Stimulated activated CD8-positive, alpha-beta memory T cell treated with anti-CD3 and anti-CD28 coated beads, Interleukin-7, amount 100 ng/mL, for 24 hours (primary cell): ENCODE data around the gene RADIL.
A peak's percentile ranks its signal among the peaks of the same experiment; 100 is the strongest.

Experiments used
- DNase-seq: peaks from one replicate; pipeline ENCODE4 v3.0.0-alpha.2; 2020; ENCODE audit warnings: low read depth

The RADIL gene

DNA sequence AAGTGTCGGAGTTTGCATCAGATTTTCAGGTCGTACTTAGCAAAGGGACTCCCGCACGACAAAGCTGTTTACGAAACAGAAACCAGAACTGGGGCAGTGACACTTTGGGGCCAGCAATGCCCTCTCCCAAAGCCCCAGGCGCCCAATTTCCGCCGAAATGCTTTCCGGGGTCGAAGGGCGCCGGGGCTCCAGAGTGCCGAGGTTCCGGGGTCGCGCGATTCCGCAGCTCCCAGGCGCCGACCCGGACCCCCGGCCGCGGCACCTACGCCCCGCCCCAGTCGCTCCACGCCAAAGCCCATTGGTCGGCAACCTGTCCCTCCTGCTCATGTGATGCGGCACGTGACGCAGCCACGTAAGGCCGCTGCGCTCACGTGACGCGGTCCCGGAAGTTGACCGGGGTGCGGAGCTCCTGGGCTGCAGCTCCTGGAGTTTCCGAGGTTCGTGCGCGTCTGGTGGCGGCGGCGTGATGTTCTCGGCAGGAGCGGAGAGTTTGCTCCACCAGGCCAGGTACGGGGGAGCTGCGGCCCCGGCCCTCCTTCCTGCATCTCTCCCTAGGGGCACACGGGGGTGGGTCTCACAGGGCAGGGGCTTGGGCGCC is 108.2 kb downstream of the RADIL start, which contains the start of gene AP5Z1:
AP5Z1 (plus strand) TSS at position 374 of the 598 bp plus-strand sequence; CDS start at position 467, 93 bp downstream.
- peak; percentile 92 for DNase-seq

DNA sequence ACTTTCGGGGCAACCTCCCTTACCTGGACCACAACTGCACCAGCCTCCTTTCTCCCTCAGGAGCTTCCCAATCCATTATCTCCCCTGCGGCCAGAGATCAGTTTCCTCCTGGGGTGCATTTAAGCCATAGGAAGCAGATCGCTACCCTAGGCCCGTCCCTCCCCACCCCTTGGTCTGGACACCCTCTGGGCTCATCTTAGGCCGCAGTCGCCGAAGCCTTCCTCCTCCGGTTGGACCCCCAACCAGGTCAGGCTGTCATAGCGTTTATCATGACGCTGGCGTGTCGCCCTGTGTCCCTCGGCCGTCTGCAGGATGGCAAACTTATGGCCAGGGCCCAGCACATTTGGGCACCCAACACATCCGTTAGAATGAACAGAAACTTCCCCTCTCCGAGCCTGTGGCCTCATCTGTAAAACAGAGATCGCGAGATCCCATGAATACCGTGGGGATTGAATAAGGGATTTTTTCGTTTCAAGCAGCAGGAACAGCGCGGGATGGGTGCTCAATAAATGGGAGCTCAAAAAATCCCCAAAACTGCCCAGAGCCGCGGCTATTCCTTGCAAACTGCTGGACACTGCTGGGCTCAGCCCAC is 108.8 kb downstream of the RADIL start:
- DNase-seq = no peak

DNA sequence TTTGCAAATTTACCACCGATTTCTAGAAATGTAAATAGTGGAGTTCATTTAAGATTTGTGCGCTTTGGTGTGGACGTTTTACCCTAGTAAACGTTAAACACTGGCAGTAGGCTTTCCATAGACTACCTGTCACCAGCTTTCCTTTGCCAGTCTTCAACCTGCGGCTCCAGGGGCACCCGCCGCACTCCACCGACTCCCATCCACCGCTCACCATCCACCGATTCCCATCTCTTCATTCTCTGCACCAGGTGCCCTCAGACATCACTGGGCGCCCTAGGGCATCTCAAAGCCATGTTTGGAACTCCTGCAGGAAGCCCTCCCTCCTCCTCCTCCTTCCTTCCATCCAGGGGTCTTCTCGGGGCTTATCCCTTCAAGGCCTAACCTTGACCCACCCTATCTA is 109.5 kb downstream of the RADIL start:
- DNase-seq = no peak

DNA sequence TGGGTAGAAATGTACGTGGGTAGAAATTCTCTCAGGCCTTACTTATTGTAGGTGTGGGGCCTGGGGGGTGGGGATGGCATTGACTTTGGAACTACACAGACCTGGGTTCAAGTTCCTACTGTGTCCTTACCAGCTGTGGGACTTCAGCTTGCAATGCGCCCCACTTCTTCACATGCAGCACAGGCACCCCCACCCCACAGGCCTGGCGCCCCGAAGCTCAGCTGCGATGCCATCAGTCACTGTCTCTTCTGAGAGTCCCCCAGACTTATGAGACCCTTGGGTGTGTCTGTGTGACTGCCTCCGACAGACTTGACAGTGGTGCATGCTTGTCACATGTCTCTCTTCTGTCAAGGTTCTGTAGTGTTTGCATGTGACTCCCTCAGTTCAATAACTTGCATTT is 111.2 kb downstream of the RADIL start:
- no peak for DNase-seq

DNA sequence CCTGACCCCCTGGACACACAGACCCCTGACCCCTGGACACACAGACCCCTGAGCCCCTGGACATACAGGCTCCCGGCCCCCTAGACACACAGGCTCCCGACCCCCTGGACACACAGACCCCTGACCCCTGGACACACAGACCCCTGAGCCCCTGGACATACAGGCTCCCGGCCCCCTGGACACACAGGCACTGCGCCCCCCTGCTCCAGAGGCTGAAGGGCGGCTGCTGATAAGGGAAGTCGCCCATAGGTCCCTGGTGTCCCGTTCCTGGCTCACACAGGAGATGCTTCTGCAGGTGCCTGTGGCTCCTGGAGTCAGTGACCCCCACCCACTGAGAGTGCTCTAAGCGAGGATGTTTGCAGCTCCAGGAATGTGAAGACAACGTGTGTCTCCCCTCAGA is 111.8 kb downstream of the RADIL start:
- DNase-seq = no peak

DNA sequence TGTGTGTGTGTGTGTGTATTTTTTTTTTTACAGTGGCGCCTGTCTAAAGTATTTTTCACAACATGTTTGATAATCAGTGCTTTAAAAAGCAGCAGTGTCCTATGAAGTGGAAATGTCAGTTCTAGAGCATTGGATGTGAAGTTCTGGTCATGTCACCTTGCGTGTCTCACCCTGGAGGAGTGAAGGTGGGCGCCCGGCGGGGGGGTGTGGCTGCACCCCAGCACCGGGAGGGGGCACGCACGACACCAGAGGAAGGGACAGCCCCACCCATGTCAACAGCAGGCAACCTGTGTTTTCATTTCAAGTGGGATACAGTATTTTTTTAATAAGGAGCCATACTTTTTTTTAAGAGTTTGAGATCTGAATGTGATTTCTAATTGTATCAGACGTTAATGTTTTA is 112.6 kb downstream of the RADIL start:
- no peak for DNase-seq

DNA sequence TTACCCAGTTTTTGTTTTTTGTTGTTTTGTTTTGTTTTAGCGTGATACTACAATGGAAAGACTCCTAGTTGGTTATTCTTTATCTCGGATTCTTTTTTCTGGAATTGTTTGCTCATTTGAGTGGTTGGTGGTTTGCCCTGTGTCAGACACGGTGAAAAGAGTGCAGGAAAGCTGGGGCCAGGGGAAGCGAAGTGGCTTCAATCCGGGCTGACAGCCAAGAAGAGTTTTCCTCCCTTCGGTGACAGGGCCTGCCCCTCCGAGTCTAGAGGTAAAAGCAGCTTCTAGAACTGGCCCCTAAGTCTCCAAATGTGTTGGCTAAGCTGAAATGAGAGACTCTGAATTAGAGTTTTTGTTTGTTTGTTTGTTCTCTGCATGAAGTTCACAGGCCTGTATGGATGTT is 113.8 kb downstream of the RADIL start:
- no peak for DNase-seq

DNA sequence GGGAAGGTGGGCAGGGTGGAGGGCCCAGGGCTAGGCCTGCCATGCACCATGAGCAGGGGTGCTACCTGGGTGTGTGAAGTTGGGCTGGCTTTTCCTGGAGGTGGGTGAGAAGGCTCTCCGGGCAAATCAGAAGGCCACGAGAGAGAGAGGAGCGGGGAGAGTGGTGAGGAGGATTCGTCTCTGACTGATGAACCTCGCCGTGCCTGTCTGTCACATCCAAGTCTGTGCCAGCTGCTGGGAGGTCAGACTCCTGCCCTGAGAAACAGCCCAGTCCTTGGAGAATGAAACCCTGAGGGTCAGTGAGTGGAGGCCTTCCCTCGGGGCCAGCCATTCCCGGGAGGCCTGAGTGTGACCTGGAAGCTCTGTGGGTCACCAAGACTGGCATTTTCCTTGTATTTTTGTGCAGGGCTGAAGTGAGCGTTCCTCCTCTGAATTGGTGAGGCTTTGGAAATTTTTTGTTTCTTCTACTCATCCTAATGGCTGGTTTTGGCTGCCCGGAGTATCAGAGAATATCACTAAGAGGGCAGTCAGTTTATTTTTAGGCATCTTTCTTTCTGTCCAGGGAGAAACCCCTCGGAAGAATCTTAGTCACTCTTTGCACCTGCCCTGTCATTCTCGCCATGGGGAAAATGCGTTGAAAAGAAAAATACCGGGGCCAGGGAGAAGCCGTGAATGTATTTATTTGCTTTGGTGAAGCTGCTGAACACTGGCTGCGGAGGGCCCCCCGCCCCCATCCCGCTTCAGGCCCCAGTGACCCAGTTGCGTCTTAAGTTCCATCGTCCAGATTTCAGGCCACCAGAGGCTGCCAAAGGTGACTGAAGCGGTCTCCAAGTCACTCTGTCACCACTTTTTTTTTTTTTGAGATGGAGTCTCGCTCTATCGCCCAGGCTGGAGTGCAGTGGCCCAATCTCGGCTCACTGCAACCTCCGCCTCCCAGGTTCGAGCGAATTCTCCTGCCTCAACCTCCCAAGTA is 114.6 kb downstream of the RADIL start:
- no peak for DNase-seq

DNA sequence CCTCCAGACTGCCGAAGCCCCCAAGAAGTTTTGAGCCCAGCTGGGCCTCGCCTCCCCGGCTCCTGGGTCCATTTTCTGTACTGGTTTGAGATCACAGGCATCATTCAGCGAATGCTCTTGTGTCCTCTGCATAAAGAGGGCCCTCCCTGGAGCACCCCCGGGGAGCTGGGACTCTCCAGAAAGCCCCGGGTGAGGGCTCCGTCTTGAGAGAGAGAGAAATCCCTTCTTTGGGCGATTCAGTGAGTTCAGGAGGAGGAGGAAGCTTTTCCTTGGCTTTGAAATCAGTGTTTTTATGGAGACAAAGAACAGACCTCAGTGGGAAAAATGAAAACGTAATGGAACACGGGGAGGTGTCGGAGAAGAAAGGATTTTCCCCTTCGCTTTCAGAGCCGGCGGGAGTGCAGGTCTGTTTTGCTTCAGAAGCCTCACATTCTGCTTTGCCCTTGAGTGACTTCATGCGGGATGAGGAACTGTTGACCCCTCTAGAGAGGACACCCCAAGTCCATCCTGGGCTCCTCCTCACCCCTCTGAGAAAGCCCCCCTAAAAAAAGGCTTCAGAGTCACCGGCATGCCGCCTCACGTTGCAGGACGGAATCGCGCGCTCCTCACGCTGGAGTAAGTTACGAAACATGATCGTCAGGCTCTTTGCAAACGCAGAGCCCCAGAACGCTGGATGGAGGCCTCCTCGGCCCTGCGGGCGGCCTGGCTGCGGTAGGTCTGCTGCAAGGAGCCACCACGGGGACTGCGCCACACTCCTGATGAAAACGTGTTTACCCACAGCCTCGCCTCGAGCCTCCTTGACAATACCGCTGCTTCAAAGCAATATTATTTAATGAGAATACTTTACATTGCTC is 116.6 kb downstream of the RADIL start:
- DNase-seq = no peak

DNA sequence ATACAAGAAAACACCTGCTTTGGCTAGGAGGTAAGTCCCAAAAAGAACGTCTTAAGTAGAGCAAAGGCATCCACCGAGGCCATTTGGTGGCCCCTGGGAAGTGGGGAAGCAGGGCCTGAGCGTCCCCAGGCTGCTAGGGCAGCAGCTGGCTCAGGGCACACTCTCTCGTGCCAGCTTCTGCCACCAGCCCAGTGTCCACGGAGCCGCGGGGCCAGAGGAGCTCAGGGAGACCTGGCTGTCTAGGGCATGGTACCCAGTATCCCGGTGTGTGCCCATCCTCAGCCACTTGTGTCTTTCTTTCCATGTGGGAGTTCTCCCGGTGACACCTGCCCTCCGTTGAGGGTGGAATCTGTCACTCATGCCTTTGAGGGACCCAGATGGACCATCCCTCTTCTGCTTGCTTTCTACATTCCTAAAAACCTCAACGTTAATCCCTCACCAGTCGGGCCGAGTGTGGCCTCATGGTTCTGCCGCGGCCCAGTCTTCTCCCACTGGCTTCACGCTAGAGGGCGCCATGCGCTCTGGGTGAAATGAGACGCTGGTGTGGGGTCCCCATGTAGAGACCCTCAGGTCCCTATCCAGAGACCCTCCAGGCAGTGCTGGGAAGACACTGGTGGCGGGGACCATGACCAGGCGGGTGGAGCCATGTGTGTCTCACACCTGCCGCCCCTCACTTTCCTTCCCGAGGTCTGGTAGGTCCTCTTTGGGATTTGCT is 117.6 kb downstream of the RADIL start:
- DNase-seq = no peak

DNA sequence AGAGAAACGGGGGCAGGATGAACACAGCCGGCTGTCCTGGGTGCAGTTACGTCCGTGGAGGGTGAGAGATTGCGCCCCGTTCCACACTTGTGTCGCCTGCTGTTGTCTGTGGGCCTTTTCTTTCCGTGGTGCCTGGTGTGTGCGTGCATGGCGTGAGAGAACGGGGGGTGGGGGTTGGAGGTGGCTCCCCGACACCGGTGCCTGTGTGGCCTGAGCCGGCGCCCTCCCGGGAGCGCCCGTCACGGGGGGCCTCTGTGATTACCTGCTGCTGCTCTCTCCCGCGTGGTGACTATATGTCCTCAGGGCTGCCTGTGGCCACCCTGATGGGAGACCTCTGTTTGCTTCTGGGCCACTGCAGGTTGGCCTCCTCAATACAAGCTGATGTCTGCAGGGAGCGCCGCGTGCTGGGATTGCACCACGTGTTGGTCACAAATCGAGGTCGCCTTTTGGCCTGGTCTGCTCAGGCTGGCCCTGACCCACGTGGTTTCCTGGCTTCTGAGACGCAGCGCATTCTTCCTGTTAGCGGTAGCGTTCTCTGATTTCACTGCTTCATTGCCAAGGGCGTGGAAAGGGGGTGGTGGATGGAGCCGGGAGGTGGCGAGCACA is 119.0 kb downstream of the RADIL start:
- no peak for DNase-seq

DNA sequence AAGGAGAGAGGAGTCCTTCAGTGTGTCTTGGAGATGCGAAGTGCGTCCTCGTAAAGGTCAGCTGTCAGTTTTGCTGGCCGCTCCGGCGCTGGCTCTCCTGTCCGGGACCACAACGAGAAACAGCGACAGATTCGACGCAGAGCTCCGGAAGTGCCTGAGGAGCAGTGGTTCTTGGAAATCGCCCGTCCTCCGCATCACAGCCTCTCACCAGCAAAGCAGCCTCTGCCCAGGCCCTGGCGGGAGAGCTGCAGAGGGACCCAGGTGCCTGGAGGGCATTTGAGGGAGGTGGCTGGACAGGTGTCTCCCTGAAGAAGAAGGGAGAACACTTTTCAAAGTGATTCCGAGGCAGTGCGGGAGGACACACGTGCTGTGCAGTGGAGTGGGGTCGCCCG is 119.7 kb downstream of the RADIL start:
- no peak for DNase-seq

DNA sequence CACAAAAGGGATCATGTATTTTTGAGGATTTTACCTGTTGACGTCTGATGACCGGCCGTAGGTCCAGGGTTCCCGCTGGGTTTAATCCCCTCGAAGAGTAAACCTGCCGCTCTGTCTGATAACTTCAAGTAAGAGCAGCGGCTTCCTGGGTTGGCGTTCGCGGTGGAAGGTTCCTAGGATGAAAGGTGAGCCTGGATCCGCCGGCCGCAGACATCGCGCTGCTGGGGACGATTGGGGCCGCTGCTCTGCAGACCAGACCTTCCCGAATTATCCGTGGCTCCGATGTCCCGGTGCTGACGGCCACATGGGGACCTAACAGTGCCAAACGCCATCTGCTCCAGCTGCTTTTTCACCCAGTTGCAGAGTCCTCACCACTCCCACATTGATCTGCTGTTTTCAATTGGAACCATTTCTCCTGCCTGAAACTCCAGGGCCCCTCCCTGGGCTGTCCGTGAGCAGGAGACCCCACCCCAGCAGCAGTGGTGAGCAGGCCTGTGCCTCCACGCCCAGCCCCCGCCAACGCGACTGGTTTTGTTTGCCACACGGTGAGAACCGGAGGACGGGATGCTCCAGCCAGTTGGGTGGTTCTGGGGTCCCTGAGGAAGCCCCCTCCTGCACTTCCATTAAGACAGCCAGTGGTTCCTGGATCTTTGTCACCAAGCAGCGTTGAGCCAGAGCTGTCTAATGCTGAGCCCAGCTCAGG is 120.3 kb downstream of the RADIL start:
- no peak for DNase-seq

DNA sequence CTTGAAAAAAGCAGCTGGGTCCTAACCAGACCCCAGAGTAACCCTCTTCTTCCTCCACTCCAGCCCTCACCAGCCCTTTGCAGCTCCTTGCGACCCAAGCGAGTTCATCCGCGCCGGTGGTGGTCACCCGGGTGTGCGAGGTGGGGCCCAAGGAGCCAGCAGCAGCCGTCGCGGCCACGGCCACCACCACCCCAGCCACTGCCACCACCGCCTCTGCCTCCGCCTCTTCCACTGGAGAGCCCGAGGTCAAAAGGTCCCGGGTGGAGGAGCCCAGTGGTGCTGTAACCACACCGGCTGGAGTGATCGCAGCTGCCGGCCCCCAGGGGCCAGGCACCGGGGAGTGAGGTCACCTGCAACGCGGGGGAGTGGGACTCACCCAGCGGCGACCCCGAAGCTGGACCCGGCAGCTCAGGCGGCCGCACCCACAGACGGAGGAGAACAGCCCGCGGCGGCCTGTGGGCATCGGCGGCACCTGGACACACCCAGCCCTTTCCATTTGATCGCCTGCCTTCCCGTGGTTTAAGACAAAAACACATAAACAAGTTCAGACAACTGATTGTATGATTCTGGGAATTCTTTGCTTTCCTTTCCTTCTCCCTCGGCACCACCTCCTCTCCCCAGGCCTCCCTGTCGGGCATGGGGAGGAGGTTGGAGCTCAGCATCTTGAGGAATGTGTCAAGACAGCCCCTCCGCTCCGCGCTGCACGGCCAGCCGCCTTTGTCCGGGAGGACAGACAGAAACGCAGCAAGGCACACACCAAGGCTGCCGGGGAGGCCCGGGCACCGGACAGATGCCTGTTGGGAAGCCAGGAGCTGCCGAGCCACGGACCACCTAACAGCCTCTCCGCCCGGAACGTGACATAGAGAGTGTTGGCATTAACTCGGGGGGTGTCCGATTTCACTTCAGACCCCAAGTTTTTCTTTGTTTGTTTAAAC is 121.1 kb downstream of the RADIL start:
- DNase-seq = no peak

DNA sequence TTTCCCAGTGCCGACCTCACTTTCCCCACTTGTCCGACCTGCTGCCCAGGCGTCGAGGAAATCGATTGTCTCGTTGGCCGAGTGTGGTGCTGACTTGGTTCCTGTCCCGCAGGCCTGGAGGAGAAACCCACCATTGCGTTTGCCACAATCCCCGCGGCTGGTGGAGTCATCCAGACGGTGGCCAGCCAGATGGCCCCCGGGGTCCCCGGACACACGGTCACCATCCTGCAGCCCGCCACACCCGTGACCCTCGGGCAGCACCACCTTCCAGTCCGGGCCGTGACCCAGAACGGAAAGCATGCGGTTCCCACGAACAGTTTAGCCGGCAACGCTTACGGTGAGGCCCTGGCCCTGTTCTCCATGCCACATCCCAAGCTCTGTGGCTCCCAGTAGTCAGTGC is 122.6 kb downstream of the RADIL start:
- DNase-seq = no peak

DNA sequence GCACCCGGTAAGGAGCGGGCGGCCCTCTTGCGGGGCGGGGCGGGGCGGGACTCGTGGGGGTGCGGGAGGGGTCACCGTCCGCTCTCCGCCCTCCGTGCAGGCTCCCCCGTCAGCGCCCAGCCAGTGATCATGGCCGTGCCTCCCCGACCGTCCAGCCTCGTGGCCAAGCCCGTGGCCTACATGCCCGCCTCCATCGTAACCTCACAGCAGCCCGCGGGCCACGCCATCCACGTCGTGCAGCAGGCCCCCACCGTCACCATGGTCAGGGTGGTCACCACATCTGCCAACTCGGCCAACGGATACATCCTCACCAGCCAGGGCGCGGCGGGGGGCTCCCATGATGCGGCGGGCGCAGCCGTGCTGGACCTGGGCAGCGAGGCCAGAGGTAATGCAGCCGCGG is 124.3 kb downstream of the RADIL start:
- DNase-seq = no peak

DNA sequence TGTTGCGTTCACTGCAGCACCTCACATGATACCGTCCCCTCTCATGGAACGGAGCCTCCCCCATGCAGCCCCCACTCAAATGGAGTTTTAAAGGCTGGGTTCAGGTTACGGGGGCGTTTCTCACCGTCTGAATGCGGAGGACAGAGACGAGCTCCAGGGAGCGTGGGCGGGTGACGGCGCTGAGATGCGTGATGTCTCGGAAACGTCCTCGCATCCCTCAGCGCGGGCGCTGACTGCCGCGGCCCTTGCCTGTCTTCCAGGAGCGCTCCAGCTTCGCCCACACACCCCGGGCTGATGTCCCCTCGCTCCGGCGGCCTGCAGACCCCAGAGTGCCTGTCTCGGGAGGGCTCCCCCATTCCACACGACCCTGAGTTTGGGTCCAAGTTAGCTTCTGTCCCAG is 124.7 kb downstream of the RADIL start:
- DNase-seq = no peak

DNA sequence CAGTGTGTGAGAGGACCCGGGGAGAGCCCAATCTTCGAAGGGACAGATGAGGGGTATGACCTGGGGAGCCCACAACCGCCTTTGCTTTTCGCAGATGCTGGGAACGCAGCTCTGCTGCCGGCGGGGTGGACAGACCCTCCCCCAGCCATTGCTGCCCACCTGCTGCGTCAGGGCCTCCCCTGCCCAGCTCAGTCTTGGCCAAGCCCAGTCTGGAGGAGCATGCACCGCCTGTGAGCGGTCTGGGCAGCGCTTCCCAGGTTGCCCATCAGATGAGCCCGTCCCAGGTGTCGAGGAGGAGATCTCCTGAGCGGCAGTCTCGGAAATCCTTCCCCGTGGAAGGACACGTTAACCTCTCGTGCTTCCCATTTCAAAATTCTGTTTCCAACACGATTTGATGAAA is 125.4 kb downstream of the RADIL start:
- DNase-seq = no peak

DNA sequence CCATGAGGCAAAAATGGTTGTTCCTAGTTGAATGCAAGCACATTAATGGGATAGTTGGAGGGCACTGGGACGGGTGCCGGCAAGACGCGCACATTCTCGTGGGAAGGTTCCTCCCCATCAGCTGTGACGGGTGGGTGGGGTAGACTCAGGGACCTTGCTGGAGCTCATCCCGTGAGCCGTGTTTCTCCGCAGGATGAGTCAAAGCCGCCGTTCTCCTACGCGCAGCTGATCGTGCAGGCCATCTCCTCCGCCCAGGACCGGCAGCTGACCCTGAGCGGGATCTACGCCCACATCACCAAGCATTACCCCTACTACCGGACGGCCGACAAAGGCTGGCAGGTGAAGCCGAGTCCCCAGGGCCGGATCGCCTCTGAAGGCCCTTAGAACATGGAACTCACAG is 128.5 kb downstream of the RADIL start:
- DNase-seq = no peak
